ENCODE measurements around the gene UGT1A8. TPM values are rescaled to one million over a fixed set of nuclear protein-coding genes. Genes with fewer than 3 reads are reported as not detected.

UGT1A8 gene
- total RNA-seq, 2 experiments from 2014 or later = not detected

DNA sequence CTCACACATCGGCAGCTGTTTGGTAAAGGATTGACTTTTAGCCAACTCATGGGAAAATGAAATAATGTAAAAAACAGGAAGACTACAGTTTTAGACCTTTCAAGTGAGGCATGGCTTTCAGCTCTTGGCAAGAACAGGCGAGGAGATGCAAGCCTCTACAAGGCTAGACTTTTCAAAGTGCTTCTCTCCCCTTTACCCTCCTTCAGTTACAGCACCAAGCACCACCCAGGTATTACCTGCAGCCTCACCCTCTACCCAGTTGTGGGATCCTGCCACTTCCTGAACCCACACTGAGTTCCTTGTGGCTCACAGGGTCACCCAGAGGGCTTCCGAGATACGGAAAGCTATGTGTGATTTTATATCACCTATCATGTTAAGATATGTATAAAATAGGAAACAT, 33.5 kb downstream of the UGT1A8 start:
- CTCF ChIA-PET (ENCODE audit: unreplicated experiment) = no interaction called here
- Histone ChIP-seq H3K4me2 (ENCODE audit: low read length) (no peak overlapping the region), H2AFZ (ENCODE audit: low read length) (no peak overlapping the region)

DNA sequence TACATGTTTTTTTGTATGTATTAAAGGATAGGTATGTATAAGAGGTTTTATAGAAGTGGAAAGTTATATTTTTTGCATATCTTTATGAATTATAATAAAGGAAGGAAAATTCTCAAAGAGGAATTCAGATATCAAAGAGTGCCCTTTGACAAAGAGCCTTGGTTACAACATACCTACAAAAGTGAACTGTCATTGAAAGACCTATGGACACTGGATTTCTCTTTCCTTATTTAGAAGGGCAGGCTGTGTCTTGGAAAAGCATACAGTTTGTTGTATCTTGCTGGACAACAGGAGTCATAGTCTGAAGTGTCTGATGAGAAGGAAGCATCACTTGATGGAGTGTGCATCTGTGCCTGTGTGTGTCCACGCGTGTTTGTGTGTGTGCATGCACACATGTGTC, 34.0 kb downstream of the UGT1A8 start:
- TF ChIP-seq, protein P1, sequence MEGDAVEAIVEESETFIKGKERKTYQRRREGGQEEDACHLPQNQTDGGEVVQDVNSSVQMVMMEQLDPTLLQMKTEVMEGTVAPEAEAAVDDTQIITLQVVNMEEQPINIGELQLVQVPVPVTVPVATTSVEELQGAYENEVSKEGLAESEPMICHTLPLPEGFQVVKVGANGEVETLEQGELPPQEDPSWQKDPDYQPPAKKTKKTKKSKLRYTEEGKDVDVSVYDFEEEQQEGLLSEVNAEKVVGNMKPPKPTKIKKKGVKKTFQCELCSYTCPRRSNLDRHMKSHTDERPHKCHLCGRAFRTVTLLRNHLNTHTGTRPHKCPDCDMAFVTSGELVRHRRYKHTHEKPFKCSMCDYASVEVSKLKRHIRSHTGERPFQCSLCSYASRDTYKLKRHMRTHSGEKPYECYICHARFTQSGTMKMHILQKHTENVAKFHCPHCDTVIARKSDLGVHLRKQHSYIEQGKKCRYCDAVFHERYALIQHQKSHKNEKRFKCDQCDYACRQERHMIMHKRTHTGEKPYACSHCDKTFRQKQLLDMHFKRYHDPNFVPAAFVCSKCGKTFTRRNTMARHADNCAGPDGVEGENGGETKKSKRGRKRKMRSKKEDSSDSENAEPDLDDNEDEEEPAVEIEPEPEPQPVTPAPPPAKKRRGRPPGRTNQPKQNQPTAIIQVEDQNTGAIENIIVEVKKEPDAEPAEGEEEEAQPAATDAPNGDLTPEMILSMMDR (conservative IDR thresholded peaks at IDR 0.05; ENCODE audit: low read length) = no peak
- TF ChIP-seq EZH2phosphoT487 (IDR thresholded peaks at IDR 0.05; ENCODE audit: borderline replicate concordance, low read depth, low read length) = no peak
- no peak overlapping the region for H3K4me2 ChIP-seq (ENCODE audit: low read length)
- no peaks in the 10 kb centered on the region for H3K36me3 ChIP-seq (ENCODE audit: insufficient read depth, low read length)
- H3K27ac ChIP-seq (ENCODE audit: low read depth, low read length, poor library complexity, severe bottlenecking) = no peak overlapping the region
- no TSS peak for BruUV-seq (replicated peaks)
- H3K4me1 ChIP-seq (ENCODE audit: insufficient read depth, low read length, poor library complexity, severe bottlenecking) = no peaks in the 10 kb centered on the region
- POLR2A ChIA-PET = no interaction called here
- no peaks in the 10 kb centered on the region for H3K9me2 ChIP-seq (ENCODE audit: insufficient read depth, low read length)
- H4K20me1 ChIP-seq (ENCODE audit: insufficient read depth, low read length) = no peaks in the 10 kb centered on the region
- CTCF ChIA-PET (ENCODE audit: unreplicated experiment) = no interaction called here
- no peaks in the 10 kb centered on the region for H3K79me2 ChIP-seq (ENCODE audit: insufficient read depth, low read depth, low read length)
- DNase-seq (ENCODE audit: low spot score) = no peak
- H3K4me3 ChIP-seq (ENCODE audit: low read depth, low read length, poor library complexity, severe bottlenecking) = no peak overlapping the region
- no peak overlapping the region for H2AFZ ChIP-seq (ENCODE audit: low read length)
- intact Hi-C loops (cut with micrococcal nuclease; ENCODE audit: unreplicated experiment) = no loop called here
- peaks cover 10% of the 10 kb centered on the region; the same call in 1 of the 2 replicates for H3K9me3 ChIP-seq (ENCODE audit: low read length)

More for the DNA sequence above, 33.5 kb downstream of the UGT1A8 start:
- BruUV-seq (replicated peaks) = no TSS peak
- no peaks in the 10 kb centered on the region for H3K9me2 ChIP-seq (ENCODE audit: insufficient read depth, low read length)
- peaks cover 10% of the 10 kb centered on the region; the same call in 1 of the 2 replicates for H3K9me3 ChIP-seq (ENCODE audit: low read length)
- no peak for TF ChIP-seq EZH2phosphoT487 (IDR thresholded peaks at IDR 0.05; ENCODE audit: borderline replicate concordance, low read depth, low read length)
- TF ChIP-seq, protein P1 (conservative IDR thresholded peaks at IDR 0.05; ENCODE audit: low read length) = no peak
- intact Hi-C loops (cut with micrococcal nuclease; ENCODE audit: unreplicated experiment) = no loop called here
- H3K4me3 ChIP-seq (ENCODE audit: low read depth, low read length, poor library complexity, severe bottlenecking) = no peak overlapping the region
- H3K27ac ChIP-seq (ENCODE audit: low read depth, low read length, poor library complexity, severe bottlenecking) = no peak overlapping the region
- no peak for DNase-seq (ENCODE audit: low spot score)
- no peaks in the 10 kb centered on the region for H3K79me2 ChIP-seq (ENCODE audit: insufficient read depth, low read depth, low read length)
- POLR2A ChIA-PET = no interaction called here
- no peaks in the 10 kb centered on the region for H4K20me1 ChIP-seq (ENCODE audit: insufficient read depth, low read length)
- no peaks in the 10 kb centered on the region for H3K36me3 ChIP-seq (ENCODE audit: insufficient read depth, low read length)
- H3K4me1 ChIP-seq (ENCODE audit: insufficient read depth, low read length, poor library complexity, severe bottlenecking) = no peaks in the 10 kb centered on the region

DNA sequence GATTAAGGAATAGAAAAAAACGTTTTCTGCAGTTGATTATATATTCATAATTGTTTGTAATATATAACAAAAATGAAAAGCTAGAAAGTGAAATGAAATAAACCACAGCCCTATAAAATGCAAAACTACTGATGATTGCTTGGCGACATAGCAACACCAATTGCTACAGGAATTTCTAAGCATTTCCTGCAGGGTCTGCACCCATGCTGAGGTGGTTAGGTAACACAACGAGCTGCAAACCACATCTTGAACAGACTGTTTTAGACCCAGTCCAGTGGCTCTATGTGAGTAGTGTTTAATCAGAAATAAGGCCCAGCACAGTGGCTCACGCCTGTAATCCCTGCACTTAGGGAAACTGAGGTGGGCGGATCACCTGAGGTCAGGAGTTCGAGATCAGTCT, 37.1 kb downstream of the UGT1A8 start:
- H3K36me3 ChIP-seq (ENCODE audit: insufficient read depth, low read length) = no peaks in the 10 kb centered on the region
- no peak overlapping the region for H3K27ac ChIP-seq (ENCODE audit: low read depth, low read length, poor library complexity, severe bottlenecking)
- no peak for TF ChIP-seq EZH2phosphoT487 (IDR thresholded peaks at IDR 0.05; ENCODE audit: borderline replicate concordance, low read depth, low read length)
- TF ChIP-seq, protein P1 (conservative IDR thresholded peaks at IDR 0.05; ENCODE audit: low read length) = no peak
- no peak overlapping the region for H2AFZ ChIP-seq (ENCODE audit: low read length)
- CTCF ChIA-PET (ENCODE audit: unreplicated experiment) = no interaction called here
- no peaks in the 10 kb centered on the region for H3K9me3 ChIP-seq (ENCODE audit: low read length)
- no peak overlapping the region for H3K4me2 ChIP-seq (ENCODE audit: low read length)
- no peaks in the 10 kb centered on the region for H4K20me1 ChIP-seq (ENCODE audit: insufficient read depth, low read length)
- no peak overlapping the region for H3K4me3 ChIP-seq (ENCODE audit: low read depth, low read length, poor library complexity, severe bottlenecking)
- no peaks in the 10 kb centered on the region for H3K9me2 ChIP-seq (ENCODE audit: insufficient read depth, low read length)
- H3K4me1 ChIP-seq (ENCODE audit: insufficient read depth, low read length, poor library complexity, severe bottlenecking) = no peaks in the 10 kb centered on the region
- no peak for DNase-seq (ENCODE audit: low spot score)
- intact Hi-C loops (cut with micrococcal nuclease; ENCODE audit: unreplicated experiment) = no loop called here
- POLR2A ChIA-PET = interaction anchor here (0.8 kb wide), 1 partner anchor 126 kb away, joined by 4 read pairs; no protein-coding TSS in a partner anchor
- H3K79me2 ChIP-seq (ENCODE audit: insufficient read depth, low read depth, low read length) = no peaks in the 10 kb centered on the region
- no TSS peak for BruUV-seq (replicated peaks)

Data from OCI-LY7 (cell line).